SK-N-SH (cell line): ENCODE measurements around the gene LAMB1. TPM values are rescaled to one million over a fixed set of nuclear protein-coding genes. Genes with fewer than 3 reads are reported as not detected.

Experiments
- CTCF ChIA-PET: fragments of 300-600, 350-600 bp; formaldehyde crosslinking; extraction: SDS; loops from one replicate; lab custom pipeline; 2021; lab: Yijun Ruan, JAX
- POLR2A ChIA-PET: fragments of 350-600 bp; sonication (Branson Sonifier 250); formaldehyde crosslinking; extraction: SDS; loops from one replicate; lab custom pipeline; 2020; ENCODE audit warnings: antibody characterized with exemption, inconsistent platforms; lab: Yijun Ruan, JAX
- DNase-seq: peaks from one replicate; pipeline ENCODE4 v3.0.0; 2012
- H2AFZ ChIP-seq: fragments of 200-600 bp; sonication (generic); 2 replicates; pipeline ENCODE4 v1.8.1; 2016; ENCODE audit warnings: antibody characterized with exemption, mild to moderate bottlenecking, low read depth
- H3F3A ChIP-seq: fragments of 200-600 bp; sonication (generic); replicated peaks from 2 replicates; pipeline ENCODE3; 2016; ENCODE audit warnings: antibody characterized with exemption, mild to moderate bottlenecking; ENCODE audit not compliant: insufficient read depth
- H3K27ac ChIP-seq, 2 experiments: fragments of 200-500 bp in 1 of 2; fragments of 200-600 bp in 1 of 2; sonication (Bioruptor generic) in 1 of 2; sonication (generic), shearing (Covaris generic) in 1 of 2; 2 replicates each; pipeline versions ENCODE4 v1.5.1 to v1.6.1; 2014 to 2016; ENCODE audit warnings: low read depth in 2 of 2, inconsistent platforms in 1 of 2, low read length in 1 of 2, mild to moderate bottlenecking in 1 of 2, mixed read lengths in 1 of 2
- H3K27me3 ChIP-seq: fragments of 200-600 bp; sonication (generic), shearing (Covaris generic); 2 replicates; pipeline ENCODE4 v1.6.1; 2016; ENCODE audit warnings: mixed run types; ENCODE audit not compliant: insufficient read depth
- H3K36me3 ChIP-seq, 2 experiments: fragments of 200-500 bp in 1 of 2; fragments of 200-600 bp in 1 of 2; sonication (Bioruptor generic) in 1 of 2; sonication (generic) in 1 of 2; replicated peaks in 1 of 2; 2 replicates each; pipeline versions ENCODE3 to v1.5.1; 2014 to 2016; ENCODE audit warnings: low read length in 1 of 2, mild to moderate bottlenecking in 1 of 2; ENCODE audit not compliant: insufficient read depth in 2 of 2, control insufficient read depth in 1 of 2
- H3K4me1 ChIP-seq, 2 experiments: fragments of 200-500 bp in 1 of 2; fragments of 200-600 bp in 1 of 2; sonication (Bioruptor generic) in 1 of 2; sonication (generic), shearing (Covaris generic) in 1 of 2; 2 replicates each; pipeline versions ENCODE4 v1.5.1 to v1.6.1; 2014 to 2016; ENCODE audit warnings: low read depth in 1 of 2, low read length in 1 of 2, mixed run types in 1 of 2; ENCODE audit not compliant: insufficient read depth in 2 of 2, control insufficient read depth in 1 of 2
- H3K4me2 ChIP-seq: fragments of 200-600 bp; sonication (generic), shearing (Covaris generic); 2 replicates; pipeline ENCODE4 v1.6.1; 2017; ENCODE audit warnings: mixed run types
- H3K4me3 ChIP-seq, 2 experiments: fragments of 200-500 bp in 1 of 2; fragments of 200-600 bp in 1 of 2; sonication (Bioruptor generic) in 1 of 2; sonication (generic), shearing (Covaris generic) in 1 of 2; 2 replicates each; pipeline versions ENCODE4 v1.5.1 to v1.8.1; 2014 to 2016; ENCODE audit warnings: low read depth in 2 of 2, inconsistent platforms in 1 of 2, low read length in 1 of 2, mild to moderate bottlenecking in 1 of 2, mixed read lengths in 1 of 2, moderate library complexity in 1 of 2
- H3K79me2 ChIP-seq: fragments of 200-600 bp; sonication (generic); 2 replicates; pipeline ENCODE4 v1.8.1; 2017; ENCODE audit warnings: mild to moderate bottlenecking; ENCODE audit not compliant: insufficient read depth
- H3K9ac ChIP-seq: fragments of 200-600 bp; sonication (generic); 2 replicates; pipeline ENCODE4 v1.6.1; 2017; ENCODE audit warnings: mixed run types
- H3K9me2 ChIP-seq: fragments of 200-600 bp; sonication (generic); 2 replicates; pipeline ENCODE4 v1.6.1; 2017; ENCODE audit warnings: mixed run types
- H3K9me3 ChIP-seq: fragments of 200-600 bp; sonication (generic); 2 replicates; pipeline ENCODE4 v1.6.1; 2017; ENCODE audit warnings: mixed run types, mild to moderate bottlenecking, moderate library complexity
- H4K20me1 ChIP-seq: fragments of 200-600 bp; sonication (generic); 2 replicates; pipeline ENCODE4 v1.6.1; 2017; ENCODE audit warnings: mild to moderate bottlenecking, mixed run types; ENCODE audit not compliant: insufficient read depth
- CTCF ChIP-seq: fragments of 200-600 bp; sonication (generic); IDR thresholded peaks from 2 replicates; pipeline ENCODE4 v1.6.1; 2017; ENCODE audit warnings: antibody characterized with exemption, mild to moderate bottlenecking, moderate library complexity
- FOSL2 ChIP-seq: IDR thresholded peaks from 2 replicates; pipeline ENCODE4 v1.4.0; 2012; ENCODE audit warnings: low read depth, mild to moderate bottlenecking, moderate library complexity, borderline replicate concordance
- FOXJ3 ChIP-seq: sonication (generic); formaldehyde crosslinking; IDR thresholded peaks from 2 replicates; pipeline ENCODE4 v1.5.1; 2020; ENCODE audit warnings: mild to moderate bottlenecking, missing genetic modification reagents
- GABPA ChIP-seq: IDR thresholded peaks from 2 replicates; pipeline ENCODE4 v1.4.0; 2012; ENCODE audit warnings: low read depth, mild to moderate bottlenecking
- GATA2 ChIP-seq: sonication (generic); formaldehyde crosslinking; IDR thresholded peaks from 2 replicates; pipeline ENCODE4 v1.5.0; 2020; ENCODE audit warnings: mild to moderate bottlenecking, missing genetic modification reagents
- IRF3 ChIP-seq: fragments of 150-350 bp; IDR thresholded peaks from 2 replicates; pipeline ENCODE4 v1.6.1; 2016; ENCODE audit warnings: mild to moderate bottlenecking, low read depth, low read length
- MAX ChIP-seq: IDR thresholded peaks from 2 replicates; pipeline ENCODE4 v1.4.0; 2012; ENCODE audit warnings: low read depth
- MEF2A ChIP-seq: IDR thresholded peaks from 2 replicates; pipeline ENCODE4 v1.4.0; 2012; ENCODE audit warnings: low read depth, borderline replicate concordance
- NFIC ChIP-seq: IDR thresholded peaks from 2 replicates; pipeline ENCODE4 v1.4.0; 2012; ENCODE audit warnings: borderline replicate concordance
- POLR2AphosphoS5 ChIP-seq: IDR thresholded peaks from 2 replicates; pipeline ENCODE4 v1.6.1; 2012; ENCODE audit warnings: low read depth, low read length
- RAD21 ChIP-seq: IDR thresholded peaks from 2 replicates; pipeline ENCODE4 v1.6.1; 2012; ENCODE audit warnings: mild to moderate bottlenecking, low read length
- RXRA ChIP-seq: IDR thresholded peaks from 2 replicates; pipeline ENCODE4 v1.4.0; 2012; ENCODE audit warnings: low read depth, mild to moderate bottlenecking, borderline replicate concordance
- SIN3A ChIP-seq: IDR thresholded peaks from 2 replicates; pipeline ENCODE4 v1.6.1; 2012; ENCODE audit warnings: low read depth, mild to moderate bottlenecking, low read length, moderate library complexity, borderline replicate concordance
- TAF1 ChIP-seq: IDR thresholded peaks from 2 replicates; pipeline ENCODE4 v1.6.1; 2012; ENCODE audit warnings: low read depth, mild to moderate bottlenecking, low read length, moderate library complexity, borderline replicate concordance
- TEAD4 ChIP-seq: IDR thresholded peaks from 2 replicates; pipeline ENCODE4 v1.4.0; 2012; ENCODE audit warnings: mild to moderate bottlenecking, borderline replicate concordance; ENCODE audit not compliant: insufficient read depth
- USF1 ChIP-seq: IDR thresholded peaks from 2 replicates; pipeline ENCODE4 v1.4.0; 2012; ENCODE audit warnings: low read depth, borderline replicate concordance
- WGBS: methylation state at CpG from one replicate; pipeline ENCODE4 v1.1.6; 2017; ENCODE audit warnings: low lambda C conversion rate; 5-methylcytosine and 5-hydroxymethylcytosine counted together
- polyA plus RNA-seq, 3 experiments: library from polyadenylated mRNA; depleted of rRNA; stranded (reverse); fragments of >200 nt; gene quantifications; 2 replicates each; pipeline ENCODE4 v1.2.3, GENCODE V29; 2012

The LAMB1 gene
- polyA plus RNA-seq, 1 of the 3 experiments (the other 2 are of a cell fraction): 435 TPM

GRCh38 chr7:107971100-107971499, 31.9 kb downstream of the LAMB1 start (continued):
- TF ChIP-seq CTCF: no peak
- TF ChIP-seq POLR2AphosphoS5: no peak
- TF ChIP-seq RAD21: no peak

- peaks cover 19% of the 10 kb centered on the region for H4K20me1 ChIP-seq
- no peak overlapping the region for H3K4me3 ChIP-seq
- H3K79me2 ChIP-seq: peaks cover 45% of the 10 kb centered on the region
- peaks cover 9 to 18% of the 10 kb centered on the region in 2 experiments for H3K4me1 ChIP-seq
- WGBS: 93% methylated on average over 6 of the region's 6 CpGs
- ChIA-PET CTCF (interaction anchor here (2.8 kb wide), 1 partner anchor 176 kb away, joined by 13 read pairs; no protein-coding TSS in a partner anchor), POLR2A (no interaction called here)
- peaks cover 70 to 97% of the 10 kb centered on the region in 2 experiments for H3K36me3 ChIP-seq
- no peak overlapping the region for H2AFZ ChIP-seq
- peaks cover 45% of the 10 kb centered on the region for H3F3A ChIP-seq
- no peak for DNase-seq
- H3K4me2 ChIP-seq: no peak overlapping the region
- H3K9me2 ChIP-seq: no peaks in the 10 kb centered on the region
- no peak overlapping the region for H3K27ac ChIP-seq
- H3K27me3 ChIP-seq: no peaks in the 10 kb centered on the region
- H3K9me3 ChIP-seq: no peaks in the 10 kb centered on the region
- TF ChIP-seq TAF1 (no peak), USF1 (no peak), IRF3 (no peak), MAX (no peak), NFIC (no peak), FOSL2 (no peak), POLR2AphosphoS5 (no peak), GATA2 (CRISPR knock-in tag) (no peak), RXRA (no peak), FOXJ3 (CRISPR knock-in tag) (no peak), TEAD4 (no peak), MEF2A (no peak), SIN3A (no peak), GABPA (no peak)
- TF ChIP-seq, all 33 proteins: peak for 0
- H3K9ac ChIP-seq: no peak overlapping the region
Observed at GRCh38 chr7:107969856-107970255, 33.1 kb downstream of the LAMB1 start.
